Measurements from ENCODE around the gene BRSK2.

Gene BRSK2

GRCh38 chr11:1453611-1454034 lies 63.9 kb downstream of the BRSK2 start:
- DNase-seq (ENCODE audit: low spot score) = no peak

- no peak for DNase-seq (ENCODE audit: low spot score)
Observed at GRCh38 chr11:1454576-1454975, 64.8 kb downstream of the BRSK2 start.

GRCh38 chr11:1455032-1455762 lies 65.5 kb downstream of the BRSK2 start:
- DNase-seq (ENCODE audit: low spot score) = no peak

- no peak for DNase-seq (ENCODE audit: low spot score)
Observed at GRCh38 chr11:1455763-1456060, 66.0 kb downstream of the BRSK2 start.

GRCh38 chr11:1456176-1456575 lies 66.4 kb downstream of the BRSK2 start:
- no peak for DNase-seq (ENCODE audit: low spot score)

- DNase-seq (ENCODE audit: low spot score) = no peak
Observed at GRCh38 chr11:1456596-1457325, 67.0 kb downstream of the BRSK2 start.

GRCh38 chr11:1457326-1457680 lies 67.6 kb downstream of the BRSK2 start:
- DNase-seq (ENCODE audit: low spot score) = no peak

- DNase-seq (ENCODE audit: low spot score) = no peak
Observed at GRCh38 chr11:1457856-1458255, 68.1 kb downstream of the BRSK2 start.

- peak; percentile 14 for DNase-seq (ENCODE audit: low spot score)
Observed at GRCh38 chr11:1458340-1459218, 68.8 kb downstream of the BRSK2 start.

GRCh38 chr11:1459219-1459575 lies 69.5 kb downstream of the BRSK2 start:
- no peak for DNase-seq (ENCODE audit: low spot score)

- DNase-seq (ENCODE audit: low spot score) = no peak
Observed at GRCh38 chr11:1459764-1460395, 70.1 kb downstream of the BRSK2 start.

GRCh38 chr11:1460396-1460985 lies 70.8 kb downstream of the BRSK2 start:
- DNase-seq (ENCODE audit: low spot score) = no peak

GRCh38 chr11:1460986-1461825 lies 71.5 kb downstream of the BRSK2 start:
- no peak for DNase-seq (ENCODE audit: low spot score)

GRCh38 chr11:1461826-1462697 lies 72.3 kb downstream of the BRSK2 start:
- DNase-seq (ENCODE audit: low spot score) = no peak

GRCh38 chr11:1462698-1462975 lies 72.9 kb downstream of the BRSK2 start:
- DNase-seq (ENCODE audit: low spot score) = no peak

- DNase-seq (ENCODE audit: low spot score) = no peak
Observed at GRCh38 chr11:1463056-1463455, 73.3 kb downstream of the BRSK2 start.

GRCh38 chr11:1466784-1467183 lies 77.0 kb downstream of the BRSK2 start:
- DNase-seq (ENCODE audit: low spot score) = no peak

- DNase-seq (ENCODE audit: low spot score) = no peak
Observed at GRCh38 chr11:1467270-1467669, 77.5 kb downstream of the BRSK2 start.

- DNase-seq (ENCODE audit: low spot score) = no peak
Observed at GRCh38 chr11:1468002-1468401, 78.3 kb downstream of the BRSK2 start.

- no peak for DNase-seq (ENCODE audit: low spot score)
Observed at GRCh38 chr11:1468473-1469066, 78.8 kb downstream of the BRSK2 start.
